AG09309 (cell line): ENCODE measurements around the gene TRDMT1.

Experiments used
- DNase-seq: peaks from one replicate; pipeline ENCODE4 v3.0.0-alpha.2; 2010; ENCODE audit warnings: low read depth
- H3K4me3 ChIP-seq: 2 replicates; pipeline ENCODE4 v1.5.1; 2011; ENCODE audit warnings: mild to moderate bottlenecking, low read depth, low read length, moderate library complexity; ENCODE audit not compliant: control insufficient read depth
- TF ChIP-seq, protein P1 (sequence below): IDR thresholded peaks from 2 replicates; pipeline ENCODE4 v1.5.1; 2011; ENCODE audit warnings: mild to moderate bottlenecking, low read depth, low read length, inconsistent platforms; ENCODE audit not compliant: insufficient read depth, control insufficient read depth; ENCODE audit errors: missing control alignments

The TRDMT1 gene

DNA sequence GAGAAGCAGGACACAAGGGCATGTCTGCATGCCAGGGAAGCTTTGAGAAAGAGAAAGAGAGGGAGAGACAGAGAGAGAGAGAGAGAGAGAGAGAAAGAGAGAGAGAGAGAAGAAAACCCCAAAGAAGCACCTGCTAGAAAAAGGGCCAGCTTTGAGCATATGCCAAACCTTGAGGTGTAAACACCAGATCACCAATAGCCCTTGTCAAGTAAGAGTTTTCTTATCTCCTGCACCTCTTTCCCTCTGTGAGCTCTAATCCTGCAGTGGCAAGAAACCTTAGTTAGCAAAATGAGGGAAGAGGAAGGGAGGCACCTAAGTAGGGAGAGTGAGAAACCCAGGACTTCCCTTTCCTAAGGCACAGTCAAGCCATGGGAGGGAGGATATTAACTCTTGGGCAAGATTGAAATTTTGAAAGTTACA, 11.3 kb upstream of the TRDMT1 start:
- H3K4me3 ChIP-seq: no peak overlapping the region
- TF ChIP-seq, protein P1, sequence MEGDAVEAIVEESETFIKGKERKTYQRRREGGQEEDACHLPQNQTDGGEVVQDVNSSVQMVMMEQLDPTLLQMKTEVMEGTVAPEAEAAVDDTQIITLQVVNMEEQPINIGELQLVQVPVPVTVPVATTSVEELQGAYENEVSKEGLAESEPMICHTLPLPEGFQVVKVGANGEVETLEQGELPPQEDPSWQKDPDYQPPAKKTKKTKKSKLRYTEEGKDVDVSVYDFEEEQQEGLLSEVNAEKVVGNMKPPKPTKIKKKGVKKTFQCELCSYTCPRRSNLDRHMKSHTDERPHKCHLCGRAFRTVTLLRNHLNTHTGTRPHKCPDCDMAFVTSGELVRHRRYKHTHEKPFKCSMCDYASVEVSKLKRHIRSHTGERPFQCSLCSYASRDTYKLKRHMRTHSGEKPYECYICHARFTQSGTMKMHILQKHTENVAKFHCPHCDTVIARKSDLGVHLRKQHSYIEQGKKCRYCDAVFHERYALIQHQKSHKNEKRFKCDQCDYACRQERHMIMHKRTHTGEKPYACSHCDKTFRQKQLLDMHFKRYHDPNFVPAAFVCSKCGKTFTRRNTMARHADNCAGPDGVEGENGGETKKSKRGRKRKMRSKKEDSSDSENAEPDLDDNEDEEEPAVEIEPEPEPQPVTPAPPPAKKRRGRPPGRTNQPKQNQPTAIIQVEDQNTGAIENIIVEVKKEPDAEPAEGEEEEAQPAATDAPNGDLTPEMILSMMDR: no peak
- DNase-seq: no peak

DNA sequence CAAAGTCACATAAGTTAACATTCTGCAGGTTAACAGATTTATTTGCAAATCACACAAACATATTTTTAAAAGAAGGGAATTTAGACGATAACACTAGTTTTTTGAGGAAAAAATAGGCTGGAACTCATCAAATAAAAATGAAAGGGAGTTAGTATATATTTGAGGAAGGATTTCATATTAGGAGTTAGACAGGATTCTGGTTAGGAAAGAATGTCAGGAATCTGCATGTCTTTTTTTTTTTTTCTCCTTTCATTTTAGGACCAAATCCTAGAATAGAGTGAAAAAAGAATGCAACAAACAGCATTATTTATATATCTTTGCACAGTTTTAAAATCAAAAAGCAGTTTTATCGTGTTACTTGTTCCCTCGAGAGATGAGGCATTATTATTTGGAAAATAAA, 8.9 kb upstream of the TRDMT1 start:
- no peak overlapping the region for H3K4me3 ChIP-seq
- TF ChIP-seq, protein P1: no peak
- no peak for DNase-seq

DNA sequence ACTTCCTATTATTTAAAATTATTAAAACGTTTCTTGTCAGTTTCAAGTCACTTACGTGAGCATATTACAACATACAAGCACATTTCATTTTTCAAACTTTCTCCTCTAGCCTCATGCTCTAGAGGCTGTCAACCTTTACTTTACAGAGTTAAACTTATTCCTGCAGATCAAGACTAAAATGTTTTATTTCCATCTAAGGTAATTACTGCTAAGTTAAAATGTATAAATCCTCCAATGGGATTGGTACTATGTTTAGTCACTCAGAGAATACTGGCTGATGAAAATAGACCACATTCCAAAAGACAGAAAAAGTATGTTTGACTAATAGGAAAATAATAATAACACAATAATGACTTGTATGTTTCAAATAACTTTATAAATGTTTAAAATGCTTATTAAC, 8.4 kb upstream of the TRDMT1 start:
- TF ChIP-seq, protein P1: no peak

DNA sequence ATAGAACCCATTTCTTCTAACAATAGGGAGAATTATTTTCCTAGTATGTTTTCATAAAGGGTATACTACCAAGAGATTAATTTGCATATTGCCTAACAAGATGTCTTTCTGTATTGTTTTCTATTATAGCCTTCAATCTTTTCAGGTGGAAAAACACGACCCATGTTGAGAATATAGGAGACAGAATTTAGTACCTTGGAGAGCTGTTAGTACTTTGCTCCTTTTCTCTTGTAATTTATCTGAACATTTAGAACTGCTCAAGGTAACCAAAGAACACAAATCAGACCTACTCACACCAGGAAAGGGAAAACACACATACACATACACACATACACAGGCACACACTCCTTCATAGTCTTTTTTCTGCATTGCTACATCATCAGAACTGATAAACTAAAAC, 7.8 kb upstream of the TRDMT1 start:
- no peak overlapping the region for H3K4me3 ChIP-seq
- TF ChIP-seq, protein P1: no peak
- no peak for DNase-seq

More for the DNA sequence above, 8.4 kb upstream of the TRDMT1 start:
- no peak for DNase-seq
- no peak overlapping the region for H3K4me3 ChIP-seq

DNA sequence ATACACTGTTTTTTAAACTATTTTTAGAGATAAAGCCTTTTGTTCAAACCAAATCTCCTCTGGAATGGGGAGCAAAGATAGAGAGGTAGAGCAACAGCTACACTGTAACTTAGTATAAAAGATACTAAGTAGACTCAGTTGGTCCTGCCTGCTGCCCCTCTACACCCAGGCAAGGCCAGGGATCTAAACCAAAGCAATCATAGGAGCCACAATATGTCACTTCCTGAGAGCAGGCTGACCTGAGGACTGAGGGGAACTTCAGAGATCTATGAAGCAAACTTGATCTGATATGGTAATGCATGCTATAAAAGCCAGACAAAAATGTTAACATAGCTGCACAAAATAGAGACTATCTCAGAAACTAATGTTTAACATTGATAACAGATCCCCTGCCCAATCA, 7.0 kb upstream of the TRDMT1 start:
- H3K4me3 ChIP-seq: no peak overlapping the region
- TF ChIP-seq, protein P1: no peak
- no peak for DNase-seq

DNA sequence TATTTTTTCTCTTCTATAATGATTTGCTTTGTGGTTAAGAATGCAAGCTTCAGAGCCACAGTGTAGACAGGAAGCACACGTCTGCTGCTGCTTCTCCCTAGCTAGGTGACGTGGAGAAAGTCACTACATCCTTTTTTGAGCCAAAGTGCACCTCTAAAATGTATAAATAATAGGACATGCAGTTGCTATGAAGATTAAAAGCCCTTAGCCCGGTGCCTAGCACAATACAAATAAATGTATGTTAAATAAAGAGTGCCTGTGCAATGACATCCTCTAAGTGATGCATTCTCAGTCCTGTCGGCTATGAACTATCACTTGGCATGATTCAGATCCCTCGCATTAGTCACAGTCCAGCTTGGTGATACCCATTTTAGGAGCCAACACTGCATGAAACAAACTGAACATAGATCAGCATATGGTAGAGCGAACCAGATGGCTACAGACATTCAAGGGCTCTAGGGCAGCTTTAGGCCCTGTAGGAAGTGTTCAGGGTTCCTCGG, 4.8 kb upstream of the TRDMT1 start:
- DNase-seq: no peak
- H3K4me3 ChIP-seq: no peak overlapping the region
- TF ChIP-seq, protein P1: no peak

DNA sequence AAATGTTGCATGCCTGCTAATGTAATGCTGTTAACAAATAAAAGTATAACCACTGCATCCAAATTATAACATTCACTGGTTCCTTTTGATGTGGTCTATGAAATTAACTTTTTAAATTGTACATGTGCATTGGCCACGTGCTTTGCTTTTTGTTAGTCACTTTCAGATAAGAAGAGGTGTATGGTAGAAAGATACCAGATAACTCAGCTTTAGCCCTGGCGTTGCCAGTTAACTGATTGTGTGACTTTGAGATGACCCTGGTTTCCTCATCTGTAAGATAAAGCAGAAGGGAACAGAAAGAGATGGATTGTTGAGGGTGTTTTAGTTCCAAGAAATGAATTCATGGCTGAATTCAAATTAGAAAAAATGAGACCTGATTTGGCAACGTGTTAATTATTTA, 1.9 kb upstream of the TRDMT1 start:
- TF ChIP-seq, protein P1: no peak
- H3K4me3 ChIP-seq: no peak overlapping the region
- no peak for DNase-seq
